Transverse colon (tissue), 4 donors: ENCODE results near the gene ZNF629.

Source experiments
- CTCF ChIP-seq, 5 experiments: fragments of 200-600 bp in 3 of 5; fragments of 450-650 bp in 2 of 5; sonication (generic) in 3 of 5; IDR thresholded peaks; 1 replicate in 2 of 5; 2 replicates in 3 of 5; pipeline ENCODE4 v1.5.1; 2016 to 2017; ENCODE audit warnings: antibody characterized with exemption in 5 of 5, inconsistent platforms in 3 of 5, mild to moderate bottlenecking in 2 of 5, moderate library complexity in 1 of 5
- EP300 ChIP-seq: sonication (generic); formaldehyde crosslinking; IDR thresholded peaks from one replicate; pipeline ENCODE4 v1.6.1; 2017; ENCODE audit warnings: antibody characterized with exemption, low read depth
- POLR2A ChIP-seq: fragments of 450-650 bp; IDR thresholded peaks from one replicate; pipeline ENCODE4 v1.6.1; 2016; ENCODE audit warnings: antibody characterized with exemption, mild to moderate bottlenecking, moderate library complexity
- POLR2AphosphoS5 ChIP-seq, 3 donors: sonication (generic); formaldehyde crosslinking; IDR thresholded peaks; one replicate each; pipeline ENCODE4 v1.6.1; 2016; ENCODE audit warnings: antibody characterized with exemption in 3 of 3

DNA sequence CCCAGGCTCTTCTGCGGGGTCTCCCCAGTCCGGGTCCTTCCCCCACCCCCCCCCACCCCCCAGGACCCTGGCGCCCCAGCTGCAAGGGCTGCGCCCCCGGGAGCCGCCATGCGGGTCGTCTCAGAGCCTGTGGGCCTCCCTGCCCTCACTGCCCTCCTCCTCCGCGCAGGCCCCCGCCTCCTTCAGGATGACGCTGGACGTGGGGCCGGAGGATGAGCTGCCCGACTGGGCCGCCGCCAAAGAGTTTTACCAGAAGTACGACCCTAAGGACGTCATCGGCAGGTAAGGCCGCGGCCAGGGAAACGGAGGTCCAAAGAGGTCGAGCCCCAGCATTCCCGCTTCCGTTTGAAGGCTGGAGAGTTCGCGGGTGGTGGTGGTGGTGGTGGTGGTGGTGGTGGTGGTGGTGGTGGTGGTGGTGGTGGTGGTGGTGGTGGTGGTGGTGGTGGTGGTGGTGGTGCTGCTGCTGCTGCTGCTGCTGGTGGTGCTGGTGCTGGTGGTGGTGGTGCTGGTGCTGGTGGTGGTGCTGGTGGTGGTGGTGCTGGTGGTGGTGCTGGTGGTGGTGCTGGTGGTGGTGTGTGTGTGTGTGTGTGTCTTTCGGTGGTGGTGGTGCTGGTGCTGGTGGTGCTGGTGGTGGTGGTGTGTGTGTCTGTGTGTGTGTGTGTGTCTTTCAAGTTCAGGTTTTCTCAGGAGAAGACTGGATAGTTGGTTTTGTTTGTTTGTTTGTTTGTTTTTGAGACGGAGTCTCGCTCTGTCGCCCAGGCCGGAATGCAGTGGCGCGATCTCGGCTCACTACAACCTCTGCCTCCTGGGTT is 38.2 kb downstream of the ZNF629 start:
- TF ChIP-seq POLR2A (no peak), CTCF (IDR thresholded peaks at IDR 0.05) (no peak), EP300 (no peak), POLR2AphosphoS5 (IDR thresholded peaks at IDR 0.05) (no peak)
